ENCODE measurements around the gene FDX1. TPM values are rescaled to one million over a fixed set of nuclear protein-coding genes. Genes with fewer than 3 reads are reported as not detected.

FDX1 gene
- total RNA-seq, 1 donor from 2014 or later = 9.7 TPM

DNA sequence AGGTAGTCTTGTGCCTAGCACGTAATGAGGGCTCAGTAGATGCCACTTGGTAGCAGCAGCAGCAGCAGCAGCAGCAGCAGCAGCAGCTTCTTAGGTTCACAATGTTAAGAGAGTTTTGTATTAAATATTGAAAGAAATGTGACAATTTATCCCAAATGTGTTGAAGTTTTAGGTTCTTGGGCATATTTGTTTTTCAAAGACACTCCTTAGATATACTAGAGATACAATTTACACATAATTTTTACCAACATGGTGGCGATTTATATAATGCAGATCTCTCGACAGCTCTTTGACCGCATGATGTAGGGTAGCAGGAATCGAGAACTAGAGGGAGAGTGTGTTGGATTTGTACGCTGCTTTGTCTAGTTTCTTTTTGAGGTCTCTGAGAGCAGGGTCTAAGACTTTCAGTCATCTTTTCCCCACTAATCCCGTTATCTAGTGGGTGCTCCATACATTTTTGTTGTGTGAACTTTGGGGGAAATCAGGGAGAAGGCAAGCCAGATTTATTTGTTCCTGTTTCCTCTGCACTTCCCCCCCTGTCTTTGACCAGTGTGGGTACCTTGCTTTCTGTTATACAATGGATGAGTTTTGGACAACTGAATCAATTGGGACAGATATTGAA, 1.4 kb downstream of the FDX1 start:
- H3K4me1 Mint-ChIP-seq = peaks cover 42% of the 10 kb centered on the region

DNA sequence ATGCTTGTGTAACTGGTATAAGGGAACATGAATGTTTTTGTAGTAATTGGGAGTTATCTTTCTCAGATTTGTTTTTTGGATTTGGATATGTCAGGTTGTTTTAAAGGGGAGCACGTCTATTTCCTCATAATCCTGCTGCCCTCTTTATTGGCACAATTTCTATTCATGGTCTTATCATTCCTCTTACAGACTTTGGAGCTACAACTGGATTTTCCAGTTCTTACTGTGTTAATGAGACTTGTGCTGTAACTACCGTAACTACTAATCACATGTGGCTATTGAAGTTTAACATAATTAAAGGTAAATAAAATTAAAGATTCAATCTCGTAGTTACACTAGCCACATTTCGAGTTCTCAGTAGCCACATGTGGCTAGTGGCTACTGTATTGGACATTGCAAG, 1.9 kb downstream of the FDX1 start:
- no peaks in the 10 kb centered on the region for H3K9me3 Mint-ChIP-seq
- no peaks in the 10 kb centered on the region for H3K27me3 Mint-ChIP-seq (ENCODE audit: low read depth)
- no peak overlapping the region for H3K27ac Mint-ChIP-seq (ENCODE audit: unreplicated experiment)
- no peaks in the 10 kb centered on the region for H3K36me3 Mint-ChIP-seq (ENCODE audit: low read depth)
- TF ChIP-seq, protein P1, sequence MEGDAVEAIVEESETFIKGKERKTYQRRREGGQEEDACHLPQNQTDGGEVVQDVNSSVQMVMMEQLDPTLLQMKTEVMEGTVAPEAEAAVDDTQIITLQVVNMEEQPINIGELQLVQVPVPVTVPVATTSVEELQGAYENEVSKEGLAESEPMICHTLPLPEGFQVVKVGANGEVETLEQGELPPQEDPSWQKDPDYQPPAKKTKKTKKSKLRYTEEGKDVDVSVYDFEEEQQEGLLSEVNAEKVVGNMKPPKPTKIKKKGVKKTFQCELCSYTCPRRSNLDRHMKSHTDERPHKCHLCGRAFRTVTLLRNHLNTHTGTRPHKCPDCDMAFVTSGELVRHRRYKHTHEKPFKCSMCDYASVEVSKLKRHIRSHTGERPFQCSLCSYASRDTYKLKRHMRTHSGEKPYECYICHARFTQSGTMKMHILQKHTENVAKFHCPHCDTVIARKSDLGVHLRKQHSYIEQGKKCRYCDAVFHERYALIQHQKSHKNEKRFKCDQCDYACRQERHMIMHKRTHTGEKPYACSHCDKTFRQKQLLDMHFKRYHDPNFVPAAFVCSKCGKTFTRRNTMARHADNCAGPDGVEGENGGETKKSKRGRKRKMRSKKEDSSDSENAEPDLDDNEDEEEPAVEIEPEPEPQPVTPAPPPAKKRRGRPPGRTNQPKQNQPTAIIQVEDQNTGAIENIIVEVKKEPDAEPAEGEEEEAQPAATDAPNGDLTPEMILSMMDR (conservative IDR thresholded peaks at IDR 0.05) = no peak
- peaks cover 42% of the 10 kb centered on the region for H3K4me1 Mint-ChIP-seq
- no peak for DNase-seq (ENCODE audit: low read depth, low spot score)
- peak overlapping the region; percentile 98 for H3K4me3 Mint-ChIP-seq

More for the DNA sequence above, 1.4 kb downstream of the FDX1 start:
- Mint-ChIP-seq H3K27me3 (ENCODE audit: low read depth) (no peaks in the 10 kb centered on the region), H3K4me3 (peak overlapping the region; percentile 98), H3K36me3 (ENCODE audit: low read depth) (no peaks in the 10 kb centered on the region), H3K27ac (ENCODE audit: unreplicated experiment) (peak overlapping the region; percentile 96), H3K9me3 (no peaks in the 10 kb centered on the region)
- DNase-seq (ENCODE audit: low read depth, low spot score) = no peak
- TF ChIP-seq, protein P1 (conservative IDR thresholded peaks at IDR 0.05) = no peak

DNA sequence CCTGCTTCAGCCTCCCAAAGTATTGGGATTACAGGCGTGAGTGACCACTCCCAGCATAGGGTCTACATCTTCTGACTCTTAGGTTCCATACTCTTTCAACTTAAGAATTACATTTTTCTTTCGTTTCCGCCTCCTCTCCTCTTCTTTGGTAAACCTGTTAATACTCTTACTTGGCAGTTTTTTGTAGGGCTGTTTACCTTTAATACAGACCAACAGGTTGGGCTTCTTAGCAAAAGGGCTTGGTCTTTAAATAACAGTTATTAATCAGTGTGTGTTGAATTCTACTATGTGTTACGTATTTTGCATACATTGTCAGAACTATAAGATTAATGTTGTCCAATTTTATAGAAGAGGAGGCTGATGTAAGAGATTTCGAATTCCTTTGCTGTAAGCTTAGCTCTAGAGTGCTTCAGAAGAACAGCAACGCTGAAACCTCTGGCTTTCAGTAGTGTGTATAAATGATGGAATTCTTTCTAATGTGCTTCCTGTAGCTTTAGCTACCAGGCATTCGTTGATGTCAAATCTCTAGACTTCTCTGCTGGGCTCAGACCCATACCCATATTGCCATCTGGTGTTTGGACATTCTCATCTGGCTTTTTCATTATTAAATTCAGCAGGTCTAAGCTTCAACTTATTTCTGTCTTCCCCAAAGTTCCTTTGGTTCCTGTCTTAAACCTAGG, 3.1 kb downstream of the FDX1 start:
- peaks cover 42% of the 10 kb centered on the region for H3K4me1 Mint-ChIP-seq
- H3K27ac Mint-ChIP-seq (ENCODE audit: unreplicated experiment) = no peak overlapping the region
- no peak for DNase-seq (ENCODE audit: low read depth, low spot score)
- H3K4me3 Mint-ChIP-seq = peak overlapping the region; percentile 38
- no peaks in the 10 kb centered on the region for H3K27me3 Mint-ChIP-seq (ENCODE audit: low read depth)
- TF ChIP-seq, protein P1 (conservative IDR thresholded peaks at IDR 0.05) = no peak
- no peaks in the 10 kb centered on the region for H3K9me3 Mint-ChIP-seq
- peaks cover 5% of the 10 kb centered on the region for H3K36me3 Mint-ChIP-seq (ENCODE audit: low read depth)

DNA sequence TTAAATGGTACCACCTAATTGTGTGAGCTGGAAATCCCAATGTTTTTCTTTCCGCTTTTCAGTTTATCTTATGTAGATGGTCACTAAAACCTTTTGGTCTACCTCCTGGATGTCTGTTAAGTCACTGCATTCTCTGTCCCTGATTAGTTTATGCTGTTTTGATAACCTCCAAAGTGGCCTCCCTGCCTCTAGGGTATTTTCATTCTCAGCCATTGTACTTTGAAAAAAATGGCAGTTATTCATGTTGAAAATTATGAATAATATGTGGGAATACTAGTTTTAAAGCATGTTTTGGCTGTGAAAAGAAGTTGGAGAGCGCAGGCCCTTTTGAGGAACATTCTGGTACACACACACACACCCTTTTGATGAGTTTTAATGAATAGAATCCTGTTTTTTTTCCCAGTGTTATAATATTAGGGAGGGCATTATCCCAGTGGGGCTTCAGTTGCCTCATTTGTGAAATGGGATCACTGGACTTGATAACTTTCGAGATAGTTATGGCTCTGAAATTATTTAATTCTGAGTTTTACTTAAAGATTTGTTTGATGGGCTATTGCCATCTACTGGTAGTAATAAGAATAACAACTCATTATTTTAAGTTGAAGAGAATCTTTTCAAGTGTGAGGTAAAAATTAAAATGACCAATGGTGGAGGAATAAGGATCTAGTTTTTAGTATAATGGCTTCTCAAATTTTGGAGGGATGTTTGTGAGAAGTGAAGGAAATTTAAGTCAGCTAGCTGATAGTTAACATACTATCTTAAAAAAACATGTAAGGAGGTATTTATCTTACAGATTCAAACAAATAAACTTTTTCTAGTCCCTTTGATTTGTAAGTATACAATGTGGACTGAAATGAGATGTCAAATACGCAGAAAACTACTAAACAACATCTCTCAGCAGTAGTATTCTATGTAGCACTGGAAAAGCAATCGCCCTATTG, 3.9 kb downstream of the FDX1 start:
- H3K4me3 Mint-ChIP-seq = peak overlapping the region; percentile 14

More for the DNA sequence above, 3.9 kb downstream of the FDX1 start:
- H3K27me3 Mint-ChIP-seq (ENCODE audit: low read depth) = no peaks in the 10 kb centered on the region
- H3K4me1 Mint-ChIP-seq = peaks cover 42% of the 10 kb centered on the region
- H3K36me3 Mint-ChIP-seq (ENCODE audit: low read depth) = peaks cover 9% of the 10 kb centered on the region
- no peak for DNase-seq (ENCODE audit: low read depth, low spot score)
- TF ChIP-seq, protein P1 (conservative IDR thresholded peaks at IDR 0.05) = peak; percentile 81
- H3K27ac Mint-ChIP-seq (ENCODE audit: unreplicated experiment) = no peak overlapping the region
- no peaks in the 10 kb centered on the region for H3K9me3 Mint-ChIP-seq

Data from neural crest cell (in vitro differentiated cells).